ENCODE results near the gene RLF. TPM values are rescaled to one million over a fixed set of nuclear protein-coding genes. Genes with fewer than 3 reads are reported as not detected.

The RLF gene
- total and polyA plus RNA-seq, 9 of the 15 experiments (the other 6 are each of a cell fraction or from before 2014, with no cell fraction given): 3.6 to 35.0 (median 21.2) TPM

DNA sequence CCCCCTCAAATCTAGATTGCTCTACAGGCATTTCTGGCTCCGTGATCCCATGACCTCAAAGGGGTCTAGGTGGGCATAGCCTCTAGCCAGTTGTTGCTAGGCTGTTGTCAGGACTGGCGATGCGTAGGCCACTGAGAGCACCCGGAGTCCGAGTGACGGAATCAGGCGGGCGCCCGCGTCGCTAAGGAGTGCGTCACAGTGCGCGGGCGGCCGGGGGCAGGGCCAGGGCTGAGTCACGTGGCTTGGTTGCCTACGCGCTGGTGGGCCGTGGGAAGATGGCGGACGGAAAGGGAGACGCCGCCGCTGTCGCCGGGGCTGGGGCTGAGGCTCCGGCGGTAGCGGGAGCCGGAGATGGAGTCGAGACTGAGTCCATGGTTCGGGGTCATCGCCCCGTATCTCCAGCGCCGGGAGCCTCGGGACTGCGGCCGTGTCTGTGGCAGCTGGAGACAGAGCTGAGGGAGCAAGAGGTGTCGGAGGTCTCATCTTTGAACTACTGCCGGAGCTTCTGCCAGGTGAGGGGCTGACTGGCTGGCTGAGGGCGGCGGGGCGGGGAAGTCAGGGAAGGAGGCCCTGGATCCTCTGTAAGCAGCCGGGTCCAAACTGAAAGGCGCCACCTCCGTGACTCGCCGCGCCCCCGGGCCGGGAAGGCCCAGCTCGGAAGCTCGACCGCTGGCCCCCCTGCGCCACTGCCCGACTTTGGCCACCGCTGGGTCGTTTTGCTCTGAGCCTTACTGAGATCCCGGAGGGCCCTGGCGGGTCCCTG, at the start of gene RLF (continued):
- 0 out of 2 replicates have a peak, but pooled peaks have one; percentile 37 for TF ChIP-seq SMARCC2 (IDR thresholded peaks at IDR 0.05; ENCODE audit: low read depth)
- TF ChIP-seq, protein P1, sequence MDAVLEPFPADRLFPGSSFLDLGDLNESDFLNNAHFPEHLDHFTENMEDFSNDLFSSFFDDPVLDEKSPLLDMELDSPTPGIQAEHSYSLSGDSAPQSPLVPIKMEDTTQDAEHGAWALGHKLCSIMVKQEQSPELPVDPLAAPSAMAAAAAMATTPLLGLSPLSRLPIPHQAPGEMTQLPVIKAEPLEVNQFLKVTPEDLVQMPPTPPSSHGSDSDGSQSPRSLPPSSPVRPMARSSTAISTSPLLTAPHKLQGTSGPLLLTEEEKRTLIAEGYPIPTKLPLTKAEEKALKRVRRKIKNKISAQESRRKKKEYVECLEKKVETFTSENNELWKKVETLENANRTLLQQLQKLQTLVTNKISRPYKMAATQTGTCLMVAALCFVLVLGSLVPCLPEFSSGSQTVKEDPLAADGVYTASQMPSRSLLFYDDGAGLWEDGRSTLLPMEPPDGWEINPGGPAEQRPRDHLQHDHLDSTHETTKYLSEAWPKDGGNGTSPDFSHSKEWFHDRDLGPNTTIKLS (IDR thresholded peaks at IDR 0.05; ENCODE audit: borderline replicate concordance, low read depth): peak; percentile 64; the same call in 1 of the 2 replicates
- peak in 1 of 2 experiments; percentile 49; a peak in 2 of 4 replicates for TF ChIP-seq SRF (CRISPR knock-in tag; IDR thresholded peaks at IDR 0.05)
- peak; percentile 63; the same call in 1 of the 2 replicates for TF ChIP-seq ZNF232 (CRISPR knock-in tag; IDR thresholded peaks at IDR 0.05)
- TF ChIP-seq NCOA2 (IDR thresholded peaks at IDR 0.05; ENCODE audit: partially characterized antibody in 2 of 2): no peak
- TF ChIP-seq JUND (IDR thresholded peaks at IDR 0.05; ENCODE audit: borderline replicate concordance, low read depth, low read length): peak; percentile 83
- no peak; the same call in 2 of the 3 replicates for TF ChIP-seq JUND (tag; IDR thresholded peaks at IDR 0.05; ENCODE audit: borderline replicate concordance, low read depth, low read length)
- TF ChIP-seq TBL1XR1 (IDR thresholded peaks at IDR 0.05; ENCODE audit: low read length in 2 of 2): peak; percentile 64 to 99; a peak in 3 of 4 replicates
- TF ChIP-seq MEIS2 (IDR thresholded peaks at IDR 0.05; ENCODE audit: partially characterized antibody): no peak
- TF ChIP-seq, protein P2, sequence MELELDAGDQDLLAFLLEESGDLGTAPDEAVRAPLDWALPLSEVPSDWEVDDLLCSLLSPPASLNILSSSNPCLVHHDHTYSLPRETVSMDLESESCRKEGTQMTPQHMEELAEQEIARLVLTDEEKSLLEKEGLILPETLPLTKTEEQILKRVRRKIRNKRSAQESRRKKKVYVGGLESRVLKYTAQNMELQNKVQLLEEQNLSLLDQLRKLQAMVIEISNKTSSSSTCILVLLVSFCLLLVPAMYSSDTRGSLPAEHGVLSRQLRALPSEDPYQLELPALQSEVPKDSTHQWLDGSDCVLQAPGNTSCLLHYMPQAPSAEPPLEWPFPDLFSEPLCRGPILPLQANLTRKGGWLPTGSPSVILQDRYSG (tag; conservative IDR thresholded peaks at IDR 0.05; ENCODE audit: low read depth): peak; percentile 61; the same call in 1 of the 2 replicates
- TF ChIP-seq CREB1 (IDR thresholded peaks at IDR 0.05): peak; percentile 100
- peak; percentile 100 for TF ChIP-seq CREB1 (CRISPR knock-in tag; IDR thresholded peaks at IDR 0.05)
- TF ChIP-seq ZKSCAN8 (CRISPR knock-in tag; IDR thresholded peaks at IDR 0.05): no peak
- peak; percentile 89 to 96 (median 94) for TF ChIP-seq YY1 (IDR thresholded peaks at IDR 0.05; ENCODE audit: borderline replicate concordance in 1 of 3, control insufficient read depth in 1 of 3, extremely low read depth in 1 of 3, insufficient read depth in 3 of 3, insufficient read length in 1 of 3, insufficient replicate concordance in 2 of 3, low read depth in 1 of 3, low read length in 2 of 3)
- TF ChIP-seq, protein P3, sequence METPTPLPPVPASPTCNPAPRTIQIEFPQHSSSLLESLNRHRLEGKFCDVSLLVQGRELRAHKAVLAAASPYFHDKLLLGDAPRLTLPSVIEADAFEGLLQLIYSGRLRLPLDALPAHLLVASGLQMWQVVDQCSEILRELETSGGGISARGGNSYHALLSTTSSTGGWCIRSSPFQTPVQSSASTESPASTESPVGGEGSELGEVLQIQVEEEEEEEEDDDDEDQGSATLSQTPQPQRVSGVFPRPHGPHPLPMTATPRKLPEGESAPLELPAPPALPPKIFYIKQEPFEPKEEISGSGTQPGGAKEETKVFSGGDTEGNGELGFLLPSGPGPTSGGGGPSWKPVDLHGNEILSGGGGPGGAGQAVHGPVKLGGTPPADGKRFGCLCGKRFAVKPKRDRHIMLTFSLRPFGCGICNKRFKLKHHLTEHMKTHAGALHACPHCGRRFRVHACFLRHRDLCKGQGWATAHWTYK (CRISPR knock-in tag; IDR thresholded peaks at IDR 0.05): 0 out of 2 replicates have a peak, but pooled peaks have one; percentile 7
- peak; percentile 71; the same call in 1 of the 2 replicates for TF ChIP-seq GTF2F1 (IDR thresholded peaks at IDR 0.05; ENCODE audit: low read depth, low read length)
- TF ChIP-seq JUN (IDR thresholded peaks at IDR 0.05; ENCODE audit: borderline replicate concordance, low read depth, low read length): peak; percentile 77; the same call in 1 of the 2 replicates
- peak; percentile 24; the same call in 1 of the 2 replicates for TF ChIP-seq JUN (CRISPR knock-in tag; IDR thresholded peaks at IDR 0.05; ENCODE audit: borderline replicate concordance)
- TF ChIP-seq SMAD1 (IDR thresholded peaks at IDR 0.05; ENCODE audit: low read depth, low read length, partially characterized antibody): peak; percentile 67
- TF ChIP-seq SP1 (CRISPR knock-in tag; IDR thresholded peaks at IDR 0.05): peak; percentile 98
- TF ChIP-seq, protein P4, sequence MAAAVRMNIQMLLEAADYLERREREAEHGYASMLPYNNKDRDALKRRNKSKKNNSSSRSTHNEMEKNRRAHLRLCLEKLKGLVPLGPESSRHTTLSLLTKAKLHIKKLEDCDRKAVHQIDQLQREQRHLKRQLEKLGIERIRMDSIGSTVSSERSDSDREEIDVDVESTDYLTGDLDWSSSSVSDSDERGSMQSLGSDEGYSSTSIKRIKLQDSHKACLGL (CRISPR knock-in tag; IDR thresholded peaks at IDR 0.05; ENCODE audit: borderline replicate concordance, poor library complexity, severe bottlenecking): peak; percentile 85
- peak; percentile 82 for TF ChIP-seq POLR2B (IDR thresholded peaks at IDR 0.05; ENCODE audit: low read depth, partially characterized antibody)
